Measurements from ENCODE around the gene MRPS27.

GRCh38 chr5:72170101-72170500 is 149.9 kb downstream of the MRPS27 start:
- no peak for TF ChIP-seq EZH2phosphoT487 (IDR thresholded peaks at IDR 0.05; ENCODE audit: insufficient read depth, low read depth)
- no peak for TF ChIP-seq EZH2 (IDR thresholded peaks at IDR 0.05; ENCODE audit: insufficient read depth, poor library complexity, severe bottlenecking)

Data from GM23248 (cell line).